HG02588 (cell line): ENCODE measurements around the gene UTP20.

ENCODE experiments used
- ATAC-seq: cut with Tn5 transposase; IDR thresholded peaks from one replicate; pipeline ENCODE4 v1.9.1; 2021; ENCODE audit warnings: mild to moderate bottlenecking, moderate library complexity; ENCODE audit not compliant: unreplicated experiment

The UTP20 gene

GRCh38 chr12:101424620-101425019 lies 144.7 kb downstream of the UTP20 start:
- ATAC-seq = no peak

GRCh38 chr12:101430456-101430855 lies 150.6 kb downstream of the UTP20 start:
- no peak for ATAC-seq

- ATAC-seq = no peak
Observed at GRCh38 chr12:101436136-101436535, 156.2 kb downstream of the UTP20 start.
